Measurements from ENCODE around the gene GNAS.
"Not testable (repeated sequence)": the region's sequence is repeated elsewhere in the genome, so short reads cannot be mapped to it uniquely, and the experiment has no call there.

GNAS gene

GRCh38 chr20:58825450-58825849, 27.1 kb upstream of the GNAS start:
- H3K27ac ChIP-seq: no peak overlapping the region
- no peak for DNase-seq (ENCODE audit: low spot score)
- TF ChIP-seq CTCF (conservative IDR thresholded peaks at IDR 0.05; ENCODE audit: low read depth): no peak
- POLR2A ChIA-PET (ENCODE audit: low non-redundant PET): no interaction called here
- CTCF ChIA-PET: no interaction called here

GRCh38 chr20:58826271-58826670, 26.2 kb upstream of the GNAS start:
- no peak for TF ChIP-seq CTCF (conservative IDR thresholded peaks at IDR 0.05; ENCODE audit: low read depth)
- no peak for DNase-seq (ENCODE audit: low spot score)
- H3K27ac ChIP-seq: no peak overlapping the region
- POLR2A ChIA-PET (ENCODE audit: low non-redundant PET): no interaction called here
- CTCF ChIA-PET: interaction anchor here (0.6 to 1.1 kb wide), 3 partner anchors 19 to 105 kb away, joined by 3 to 4 read pairs (median 4); no protein-coding TSS in a partner anchor

- no peak for DNase-seq (ENCODE audit: low spot score)
- ChIA-PET POLR2A (ENCODE audit: low non-redundant PET) (no interaction called here), CTCF (interaction anchor here (1.3 kb wide), 1 partner anchor 42 kb away, joined by 3 read pairs; no protein-coding TSS in a partner anchor)
- TF ChIP-seq CTCF (conservative IDR thresholded peaks at IDR 0.05; ENCODE audit: low read depth): no peak
- H3K27ac ChIP-seq: no peak overlapping the region
Measured at GRCh38 chr20:58828136-58828535, 24.4 kb upstream of the GNAS start.

GRCh38 chr20:58828804-58829203, 23.7 kb upstream of the GNAS start:
- DNase-seq (ENCODE audit: low spot score); POLR2A ChIA-PET (ENCODE audit: low non-redundant PET); H3K27ac ChIP-seq: not testable (repeated sequence)
- CTCF ChIA-PET: interaction anchor here (1.3 kb wide), 1 partner anchor 41 kb away, joined by 3 read pairs; no protein-coding TSS in a partner anchor

- TF ChIP-seq CTCF (conservative IDR thresholded peaks at IDR 0.05; ENCODE audit: low read depth): no peak
- DNase-seq (ENCODE audit: low spot score): no peak
- H3K27ac ChIP-seq: no peak overlapping the region
- ChIA-PET POLR2A (ENCODE audit: low non-redundant PET) (no interaction called here), CTCF (interaction anchor here (0.5 kb wide), 1 partner anchor 484 kb away, joined by 3 read pairs; no protein-coding TSS in a partner anchor)
Measured at GRCh38 chr20:58829531-58829941, 23.0 kb upstream of the GNAS start.

GRCh38 chr20:58832457-58832856, 20.1 kb upstream of the GNAS start:
- no peak for DNase-seq (ENCODE audit: low spot score)
- ChIA-PET POLR2A (ENCODE audit: low non-redundant PET) (no interaction called here), CTCF (no interaction called here)
- no peak overlapping the region for H3K27ac ChIP-seq
- no peak for TF ChIP-seq CTCF (conservative IDR thresholded peaks at IDR 0.05; ENCODE audit: low read depth)

GRCh38 chr20:58833921-58834320, 18.6 kb upstream of the GNAS start:
- CTCF ChIA-PET: interaction anchor here (1.0 kb wide), 1 partner anchor 622 kb away, joined by 4 read pairs; no protein-coding TSS in a partner anchor
- no peak for DNase-seq (ENCODE audit: low spot score)
- H3K27ac ChIP-seq: no peak overlapping the region
- POLR2A ChIA-PET (ENCODE audit: low non-redundant PET): no interaction called here
- no peak for TF ChIP-seq CTCF (conservative IDR thresholded peaks at IDR 0.05; ENCODE audit: low read depth)
